HG03432 (cell line): ENCODE results near the gene CNOT8.
"Not testable (repeated sequence)": the region's sequence is repeated elsewhere in the genome, so short reads cannot be mapped to it uniquely, and the experiment has no call there.

ENCODE experiments used
- ATAC-seq: cut with Tn5 transposase; IDR thresholded peaks from one replicate; pipeline ENCODE4 v1.9.1; 2021; ENCODE audit warnings: mild to moderate bottlenecking, moderate library complexity; ENCODE audit not compliant: unreplicated experiment

CNOT8 gene

GRCh38 chr5:154858297-154858971 is at the start of gene CNOT8:
Gene CNOT8, plus strand, starts transcription at chr5:154858627. Its CDS starts 4,652 bp downstream, at chr5:154863279.
- peak; percentile 80 for ATAC-seq

- no peak for ATAC-seq
Measured at GRCh38 chr5:154811239-154811638, 47.2 kb upstream of the CNOT8 start.

GRCh38 chr5:154811653-154812465 is 46.6 kb upstream of the CNOT8 start:
- peak; percentile 78 for ATAC-seq

- no peak for ATAC-seq
Measured at GRCh38 chr5:154813158-154813557, 45.3 kb upstream of the CNOT8 start.

GRCh38 chr5:154813736-154814135 is 44.7 kb upstream of the CNOT8 start:
- no peak for ATAC-seq

- ATAC-seq = no peak
Measured at GRCh38 chr5:154815025-154815424, 43.4 kb upstream of the CNOT8 start.

GRCh38 chr5:154815684-154816247 is 42.7 kb upstream of the CNOT8 start:
- ATAC-seq = no peak

- no peak for ATAC-seq
Measured at GRCh38 chr5:154816891-154817492, 41.4 kb upstream of the CNOT8 start.

GRCh38 chr5:154817815-154818214 is 40.6 kb upstream of the CNOT8 start:
- ATAC-seq = no peak

- ATAC-seq = no peak
Measured at GRCh38 chr5:154818471-154819116, 39.8 kb upstream of the CNOT8 start.

- ATAC-seq = no peak
Measured at GRCh38 chr5:154819546-154819945, 38.9 kb upstream of the CNOT8 start.

GRCh38 chr5:154820383-154820782 is 38.0 kb upstream of the CNOT8 start:
- no peak for ATAC-seq

GRCh38 chr5:154822896-154823295 is 35.5 kb upstream of the CNOT8 start:
- not testable (repeated sequence) for ATAC-seq

- ATAC-seq = no peak
Measured at GRCh38 chr5:154823605-154824004, 34.8 kb upstream of the CNOT8 start.

GRCh38 chr5:154824070-154824469 is 34.4 kb upstream of the CNOT8 start:
- no peak for ATAC-seq

GRCh38 chr5:154829181-154829588 is 29.2 kb upstream of the CNOT8 start:
- ATAC-seq = no peak

- no peak for ATAC-seq
Measured at GRCh38 chr5:154829589-154830218, 28.7 kb upstream of the CNOT8 start.

GRCh38 chr5:154830219-154830595 is 28.2 kb upstream of the CNOT8 start:
- no peak for ATAC-seq

- ATAC-seq = no peak
Measured at GRCh38 chr5:154830596-154830995, 27.8 kb upstream of the CNOT8 start.

- ATAC-seq = no peak
Measured at GRCh38 chr5:154831451-154831850, 27.0 kb upstream of the CNOT8 start.

- not testable (repeated sequence) for ATAC-seq
Measured at GRCh38 chr5:154832804-154833203, 25.6 kb upstream of the CNOT8 start.
